Stimulated activated CD4-positive, alpha-beta T cell treated with anti-CD3 and anti-CD28 coated beads, Interleukin-1b, Interleukin-23, amount 100 ng/mL, for 4 hours (primary cell): Measurements from ENCODE around the gene VWF.

Experiments
- DNase-seq, 2 donors: peaks; one replicate each; pipeline ENCODE4 v3.0.0-alpha.2; 2020; ENCODE audit warnings: low read depth in 2 of 2

The VWF gene

DNA sequence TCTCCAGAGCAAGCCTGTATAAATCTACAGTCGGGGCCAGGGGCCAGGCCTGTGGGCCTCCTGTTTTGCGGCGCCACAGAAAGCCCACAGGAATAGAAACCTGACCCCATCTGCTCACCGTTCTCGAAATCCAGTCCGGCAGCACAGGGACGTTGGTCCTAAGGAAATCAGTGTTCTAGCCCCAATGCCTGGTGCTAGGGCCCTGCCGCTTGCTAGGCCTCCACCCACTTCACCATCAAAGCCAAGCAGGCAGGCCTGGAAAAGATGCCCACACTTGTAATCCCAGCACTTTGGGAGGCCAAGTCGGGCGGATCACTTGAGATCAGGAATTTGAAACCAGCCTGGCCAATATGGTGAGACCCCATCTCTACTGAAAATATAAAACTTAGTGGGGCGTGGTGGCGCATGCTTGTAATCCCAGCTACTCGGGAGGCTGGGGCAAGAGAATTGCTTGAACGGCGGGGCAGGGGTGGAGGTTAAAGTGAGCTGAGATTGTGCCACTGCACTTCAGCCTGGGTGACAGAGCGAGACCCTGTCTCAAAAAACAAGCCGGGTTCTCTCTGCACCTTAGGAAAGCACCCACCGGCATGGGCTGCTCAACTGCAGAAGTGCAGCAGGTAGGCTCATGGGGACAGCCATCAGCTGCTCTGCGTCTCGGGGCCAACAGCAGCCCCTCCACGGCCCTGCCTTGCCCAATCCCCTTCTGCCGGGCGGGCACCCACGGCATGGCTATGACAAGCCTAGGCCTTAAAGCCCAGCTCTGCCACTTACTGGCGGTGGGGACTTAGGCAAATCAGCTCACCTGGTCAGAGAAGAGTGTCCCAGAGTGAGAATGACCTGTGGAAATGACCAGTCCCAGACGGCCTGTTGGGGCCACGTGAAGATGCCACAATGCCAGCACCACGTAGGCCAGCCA is 47.4 kb downstream of the VWF start:
- DNase-seq: no peak

DNA sequence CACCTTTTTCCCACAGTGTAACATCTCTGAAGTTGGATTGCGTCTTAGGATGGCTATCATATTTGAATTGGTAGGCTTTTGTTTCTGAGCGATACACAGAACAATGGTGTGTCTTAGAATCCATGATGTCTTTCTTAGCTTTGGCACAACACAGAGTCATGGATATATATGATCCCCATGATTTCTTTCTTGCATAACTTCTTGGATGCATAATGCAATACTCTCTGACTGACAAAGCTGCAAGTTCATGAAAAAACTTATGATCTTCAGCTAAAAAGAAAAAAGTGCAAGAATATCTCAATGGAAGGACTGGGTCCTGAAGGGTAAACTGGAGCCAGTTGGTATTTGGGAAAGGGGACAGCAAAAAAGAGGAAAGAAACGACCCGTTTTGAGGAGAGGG is 48.1 kb downstream of the VWF start:
- no peak for DNase-seq

DNA sequence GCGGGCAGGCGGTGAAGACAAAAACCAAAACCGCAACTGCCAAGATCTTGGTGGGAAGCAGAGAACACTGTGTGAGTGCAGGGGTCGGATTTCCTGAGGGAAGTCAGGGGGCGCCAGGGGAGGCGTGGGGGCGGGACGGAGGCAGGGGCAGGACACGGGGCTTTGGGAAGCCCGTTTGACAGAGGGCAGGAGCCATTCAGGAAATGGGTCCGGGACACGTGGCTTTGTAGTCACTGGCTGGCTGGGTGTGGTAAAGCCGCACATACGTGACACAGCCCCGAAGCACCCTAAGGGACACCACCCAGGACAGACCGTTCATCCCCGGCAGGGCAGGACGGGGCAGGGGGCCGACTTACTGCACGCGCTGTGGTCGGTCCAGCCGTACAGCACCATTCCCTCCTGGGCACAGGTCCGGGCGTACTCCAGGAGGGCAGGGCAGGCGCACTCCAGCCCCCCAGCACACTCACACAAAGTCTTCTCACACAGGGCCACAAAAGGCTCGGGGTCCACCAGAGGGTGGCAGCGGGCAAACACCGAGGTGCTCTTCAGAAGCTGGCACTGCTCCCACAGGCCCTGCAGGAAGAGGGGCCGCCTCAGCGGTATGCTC is 49.4 kb downstream of the VWF start:
- DNase-seq: no peak

DNA sequence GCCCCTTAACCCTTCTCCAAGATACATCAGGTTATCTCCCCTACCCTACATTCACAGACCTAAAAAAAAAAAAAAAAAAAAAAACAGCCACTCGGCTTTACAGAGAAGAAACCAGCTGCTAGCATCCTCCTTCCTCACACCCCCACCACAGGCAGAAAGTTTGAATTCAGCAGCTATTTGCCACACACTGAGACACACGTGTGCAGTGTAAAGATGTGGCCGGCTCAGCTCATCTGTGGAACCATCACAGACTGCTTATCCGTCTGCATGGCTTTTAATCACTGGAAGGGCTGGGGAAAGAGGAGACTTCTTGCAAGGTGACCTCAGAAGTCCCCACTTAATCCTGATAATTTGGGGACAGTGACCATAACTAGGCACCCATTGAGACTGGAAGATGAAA is 50.0 kb downstream of the VWF start:
- no peak for DNase-seq

DNA sequence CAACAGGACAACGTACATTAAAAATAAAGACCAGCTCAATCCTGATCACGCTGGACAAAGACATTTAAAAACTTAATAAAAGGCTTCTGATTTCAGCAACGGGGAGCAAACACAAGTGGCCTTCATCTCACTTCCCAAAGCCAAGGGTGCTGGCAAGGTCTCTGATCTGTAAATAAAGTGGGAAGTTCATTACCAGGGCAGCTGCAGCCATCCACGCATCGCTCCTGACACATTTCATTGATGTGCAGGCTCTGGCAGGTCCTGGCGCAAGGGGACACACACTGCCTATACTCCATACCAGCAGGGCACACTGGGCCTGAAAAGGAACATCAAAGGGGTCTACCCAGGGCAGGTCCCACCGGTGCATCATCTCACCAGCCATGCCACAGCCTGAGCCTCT is 51.0 kb downstream of the VWF start:
- DNase-seq: no peak

DNA sequence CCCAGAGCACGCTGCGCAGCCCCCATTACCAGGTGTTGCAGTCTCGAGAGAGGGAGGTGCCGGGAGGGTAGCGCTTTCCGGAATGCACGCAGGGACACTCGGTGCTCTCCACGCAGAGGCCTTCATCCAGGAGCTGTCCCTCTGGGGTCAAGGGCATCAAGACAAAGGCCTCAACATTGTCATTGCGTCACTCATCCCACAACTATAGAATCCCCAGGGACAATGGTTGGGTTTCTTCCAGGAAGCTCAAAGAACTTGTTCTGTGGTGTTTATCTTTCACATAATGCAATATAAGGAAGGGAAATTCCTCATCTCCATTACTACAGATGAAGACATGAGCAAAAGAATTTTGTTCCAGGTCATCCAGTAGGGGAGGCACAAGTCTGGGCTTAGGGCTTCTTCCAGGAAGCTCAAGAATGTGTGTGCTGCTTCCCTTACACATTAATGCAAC is 52.1 kb downstream of the VWF start:
- no peak for DNase-seq

DNA sequence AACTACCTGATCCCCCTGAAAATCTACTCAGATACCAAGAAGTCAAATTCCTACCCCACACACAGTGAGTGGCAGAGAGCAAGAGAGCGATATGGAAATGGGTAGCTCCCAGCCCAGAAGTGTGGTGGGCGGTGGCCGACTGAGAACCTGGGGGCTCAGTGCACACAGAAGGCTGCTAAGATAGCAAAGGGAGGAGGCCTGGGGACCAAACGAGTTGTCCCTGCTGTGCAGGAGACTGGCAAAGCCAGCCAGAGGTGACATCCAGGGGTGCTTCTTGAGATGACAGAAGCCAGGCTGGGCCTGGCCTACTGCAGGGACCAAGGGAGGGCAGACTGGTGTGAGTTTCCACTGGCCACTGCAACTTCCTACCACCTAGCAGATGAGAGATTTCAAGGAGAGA is 52.9 kb downstream of the VWF start:
- DNase-seq: no peak

DNA sequence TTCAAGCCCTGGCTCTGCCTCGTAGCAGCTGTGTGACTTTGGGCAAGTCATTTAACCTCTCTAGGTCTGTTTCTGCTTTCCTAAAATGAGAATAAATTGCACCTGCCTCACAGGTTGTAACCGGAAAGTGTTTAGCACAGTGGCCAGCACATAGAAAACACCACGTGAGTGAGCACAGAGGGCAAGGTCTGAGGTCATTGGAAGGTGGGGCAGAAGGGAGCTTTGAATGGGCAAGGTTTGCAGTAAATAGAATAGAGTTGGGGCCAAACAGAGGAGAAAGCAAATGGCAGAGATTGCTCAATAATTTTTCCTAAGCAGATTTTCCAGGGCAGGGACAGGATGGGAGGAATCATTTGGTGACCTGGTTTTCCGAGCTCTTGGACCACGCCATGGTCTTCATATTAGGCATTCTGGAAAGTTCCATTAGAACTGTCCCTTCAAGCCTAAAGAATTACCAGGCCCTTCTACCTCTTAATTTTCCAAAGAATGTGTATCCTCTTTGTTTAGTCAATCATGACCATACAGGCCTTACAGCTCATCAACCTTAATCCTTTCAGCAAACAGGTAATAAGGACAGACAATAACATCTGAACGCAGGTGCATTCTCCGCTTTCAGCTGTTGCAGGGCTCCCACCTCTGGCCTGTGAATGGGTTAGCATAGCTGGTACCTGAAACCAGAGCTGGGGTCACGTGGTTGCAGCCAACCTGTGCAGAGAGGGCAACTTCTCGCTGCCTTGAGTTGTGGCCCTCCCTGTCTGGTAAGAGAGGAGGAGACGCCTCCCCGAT is 53.8 kb downstream of the VWF start:
- no peak for DNase-seq

DNA sequence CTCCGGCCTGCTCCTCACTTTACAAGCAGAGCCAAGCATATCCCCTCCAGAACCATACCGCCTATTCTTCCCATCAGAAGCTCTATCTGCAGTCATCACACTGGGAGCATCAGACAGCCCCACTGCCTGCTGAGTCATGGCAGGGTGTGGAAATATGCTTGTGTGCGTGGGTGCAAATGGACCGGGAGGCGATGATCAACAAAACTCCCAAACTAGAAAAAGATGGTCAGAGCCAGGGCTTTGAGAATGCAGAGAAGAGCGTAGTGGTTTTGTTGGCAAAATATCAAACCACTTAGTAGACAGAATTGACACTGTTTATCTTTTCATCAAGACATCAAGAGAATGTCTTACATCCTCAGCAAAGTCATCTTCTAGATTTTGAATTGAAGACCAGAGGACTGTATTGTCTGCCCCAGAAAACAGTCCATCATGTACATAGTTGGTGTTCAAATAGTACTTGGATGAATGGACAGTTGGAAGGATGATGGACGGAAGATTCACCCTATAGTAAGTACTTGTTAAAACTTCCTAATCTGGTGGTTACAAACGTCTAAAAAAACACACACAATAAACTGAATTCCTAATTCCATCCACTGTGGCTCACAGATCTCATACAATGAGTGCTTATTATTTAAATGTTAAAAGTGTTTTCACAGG is 54.9 kb downstream of the VWF start:
- DNase-seq: no peak

DNA sequence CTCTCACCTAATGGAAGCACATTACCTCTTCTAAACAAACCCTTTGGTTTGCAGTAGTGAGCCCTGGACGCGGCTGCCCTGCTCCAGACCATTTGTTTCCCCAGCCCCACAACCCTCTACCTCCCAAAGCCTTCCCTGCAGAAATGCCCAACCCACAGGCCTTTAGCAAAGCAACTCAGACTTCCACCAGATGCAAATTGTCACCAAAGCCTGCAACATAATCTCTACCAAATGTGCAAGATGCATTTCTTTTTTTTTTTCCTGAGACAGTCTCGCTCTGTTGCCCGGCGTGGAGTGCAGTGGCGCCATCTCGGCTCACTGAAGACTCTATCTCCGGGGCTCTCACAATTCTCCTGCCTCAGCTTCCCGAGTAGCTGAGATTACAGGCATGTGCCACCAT is 56.2 kb downstream of the VWF start:
- DNase-seq: no peak

DNA sequence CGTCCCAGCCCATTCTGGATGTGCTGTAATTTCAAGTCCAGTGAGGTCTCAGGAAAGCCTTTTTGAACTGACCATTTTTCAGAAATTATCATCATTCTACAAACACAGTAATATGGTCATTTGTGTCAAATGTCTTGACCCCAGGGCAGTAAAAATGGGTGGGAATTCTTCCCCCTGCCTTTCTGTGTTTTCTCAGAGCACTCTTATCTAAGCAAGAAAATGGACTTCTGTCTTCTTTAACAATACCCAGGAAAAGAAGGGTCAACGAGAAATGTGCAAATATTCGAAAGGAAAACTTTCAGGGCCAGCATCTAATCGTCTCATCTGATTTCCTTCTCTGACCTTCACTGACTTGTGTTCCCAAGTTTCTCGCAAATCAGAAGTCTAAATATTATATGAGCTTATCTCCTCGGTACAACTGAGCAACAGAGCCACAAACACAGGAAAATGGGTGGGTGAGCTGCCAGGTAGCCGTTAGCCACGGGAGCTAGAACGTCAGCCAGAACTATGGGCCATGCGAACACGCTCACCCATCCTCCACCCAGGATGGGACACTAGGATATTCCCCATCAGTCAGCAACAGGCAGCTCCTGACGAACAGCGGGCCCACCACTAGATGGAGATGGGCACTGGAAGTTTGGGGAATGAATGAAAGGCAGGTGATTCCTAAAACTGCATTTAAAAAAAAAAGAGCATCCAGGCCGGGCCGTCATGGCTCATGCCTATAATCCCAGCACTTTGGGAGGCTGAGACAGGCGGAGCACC is 57.1 kb downstream of the VWF start:
- no peak for DNase-seq

DNA sequence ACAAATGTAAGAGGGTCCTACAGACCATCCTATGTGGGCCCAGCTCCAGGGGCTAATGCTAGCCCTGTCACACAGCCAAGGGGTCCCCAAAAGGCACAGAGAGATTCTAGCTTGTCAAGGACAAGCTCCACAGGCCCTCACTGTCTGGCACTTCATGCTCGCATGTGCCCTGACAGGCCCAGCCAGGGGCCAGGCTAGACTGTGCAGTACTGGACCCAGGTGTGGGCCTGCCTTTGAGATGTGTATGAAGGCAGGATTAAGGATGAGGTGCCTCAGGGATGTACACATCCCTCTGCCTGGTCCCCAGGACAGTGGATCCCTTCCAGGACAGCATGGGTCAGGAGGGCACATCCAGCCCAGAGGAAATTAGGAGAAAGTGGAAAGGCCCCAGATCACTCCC is 57.8 kb downstream of the VWF start:
- no peak for DNase-seq

DNA sequence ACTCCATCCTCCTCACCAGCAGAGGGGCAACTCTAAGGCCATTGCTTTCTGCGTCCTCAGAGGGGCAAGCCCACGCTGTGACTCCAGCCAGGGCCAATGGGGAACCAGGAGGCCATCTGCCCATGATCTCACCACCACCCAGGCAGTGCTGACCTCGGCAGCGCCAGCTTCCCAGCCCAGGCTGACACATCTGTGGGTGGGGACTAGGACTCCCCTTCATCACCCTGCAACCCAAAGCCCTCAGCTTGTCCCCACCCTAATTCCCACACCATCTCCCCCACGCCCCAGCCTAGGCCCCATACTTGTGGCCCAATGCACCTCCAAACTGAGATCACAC is 58.6 kb downstream of the VWF start:
- DNase-seq: no peak

DNA sequence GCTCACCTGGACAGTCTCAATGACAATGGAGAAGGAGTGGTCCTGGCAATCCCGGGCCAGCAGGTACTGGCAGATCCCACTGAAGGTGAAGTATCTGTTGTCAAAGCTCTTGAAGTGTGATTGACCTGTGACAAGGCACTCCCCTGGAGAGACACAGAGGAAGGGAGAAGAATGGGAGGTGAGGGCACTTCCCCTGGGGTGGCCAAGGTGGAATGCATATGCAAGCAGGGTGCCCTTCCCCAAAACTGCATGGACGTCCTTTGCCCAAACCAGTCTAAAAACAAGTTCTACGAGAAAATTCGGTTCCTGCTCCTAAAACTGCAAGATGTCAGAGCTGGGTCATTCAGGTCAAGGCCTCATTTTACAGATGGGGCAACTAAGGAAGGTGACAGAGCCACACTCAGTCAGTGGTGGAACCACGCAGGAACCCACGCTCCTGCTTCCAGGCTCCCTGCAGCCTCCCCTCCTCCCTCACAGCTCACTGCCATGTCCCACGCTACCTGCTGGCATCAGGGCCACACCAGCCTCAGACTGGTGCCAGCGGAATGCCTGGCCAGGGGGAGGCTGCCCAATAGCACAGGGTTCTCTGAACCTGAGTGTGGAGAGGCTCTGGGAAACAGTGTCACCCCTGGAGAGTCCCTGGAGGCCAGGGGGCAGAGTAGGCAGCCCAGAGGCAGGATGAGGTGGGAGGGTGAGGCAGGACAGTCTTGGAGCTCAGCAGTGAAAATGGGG is 59.2 kb downstream of the VWF start:
- no peak for DNase-seq

DNA sequence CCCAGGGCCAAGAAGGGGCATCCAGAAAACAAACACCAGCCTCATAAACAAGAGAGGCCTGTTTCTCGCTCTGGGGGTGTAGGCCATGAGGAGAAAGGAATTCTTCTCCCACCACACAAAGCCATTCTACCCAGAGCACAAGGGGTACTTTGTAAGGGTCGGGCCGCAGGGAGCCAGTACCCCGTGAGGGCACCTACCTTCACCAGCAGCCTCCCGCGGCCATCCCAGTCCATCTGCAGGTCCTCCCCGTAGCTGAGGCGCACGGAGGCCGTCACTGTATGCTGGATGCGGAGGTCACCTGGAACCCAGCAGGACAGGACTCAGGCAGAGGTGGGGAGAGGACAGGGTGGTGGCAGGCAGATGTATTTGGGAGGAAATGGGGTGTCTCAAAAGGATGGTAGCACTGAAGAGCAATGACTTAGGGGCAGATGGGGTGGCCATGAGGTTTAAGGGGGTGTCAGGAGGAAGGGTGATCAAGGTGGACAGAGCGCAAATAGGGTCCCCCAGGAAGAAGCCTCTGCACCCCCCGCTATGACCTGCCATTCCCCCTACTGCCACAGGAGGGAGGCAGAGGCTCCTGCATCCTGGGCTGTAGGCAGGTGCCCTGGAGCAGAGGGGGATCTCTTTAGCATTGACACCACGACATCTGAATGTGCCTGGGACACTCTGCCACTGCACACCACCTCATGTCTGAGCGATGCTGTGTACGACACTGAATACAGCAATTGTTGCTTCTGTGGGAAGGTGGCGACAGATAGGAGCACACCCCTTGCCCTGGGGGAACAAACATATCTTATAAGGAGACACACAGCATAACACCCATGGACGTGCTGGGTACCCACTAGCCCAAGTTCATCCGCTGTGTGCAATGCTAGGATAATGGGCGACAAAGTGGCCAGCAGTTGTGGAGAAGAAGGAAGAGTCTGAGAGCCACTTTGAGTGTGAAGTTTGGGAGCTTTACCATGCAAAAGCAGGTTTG is 61.4 kb downstream of the VWF start:
- DNase-seq: peak; percentile 47 to 48

DNA sequence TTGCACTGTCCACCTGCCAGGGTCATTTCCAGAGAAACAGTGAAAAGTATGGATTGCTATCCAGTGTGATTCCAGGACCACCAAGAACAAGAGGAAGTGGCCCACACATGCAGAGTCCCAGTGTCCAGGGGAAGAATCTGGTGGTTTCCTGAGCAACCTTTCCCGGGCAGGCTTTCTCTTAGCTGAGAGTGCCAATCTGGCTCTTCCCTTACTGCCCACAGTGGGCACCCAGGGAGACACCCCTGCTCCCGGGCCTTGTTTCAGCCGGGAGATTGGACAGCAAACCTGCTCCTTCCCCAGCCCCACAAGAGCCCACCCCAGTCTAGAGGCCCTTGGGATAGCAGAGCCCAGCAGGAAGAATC is 62.1 kb downstream of the VWF start:
- DNase-seq: no peak

DNA sequence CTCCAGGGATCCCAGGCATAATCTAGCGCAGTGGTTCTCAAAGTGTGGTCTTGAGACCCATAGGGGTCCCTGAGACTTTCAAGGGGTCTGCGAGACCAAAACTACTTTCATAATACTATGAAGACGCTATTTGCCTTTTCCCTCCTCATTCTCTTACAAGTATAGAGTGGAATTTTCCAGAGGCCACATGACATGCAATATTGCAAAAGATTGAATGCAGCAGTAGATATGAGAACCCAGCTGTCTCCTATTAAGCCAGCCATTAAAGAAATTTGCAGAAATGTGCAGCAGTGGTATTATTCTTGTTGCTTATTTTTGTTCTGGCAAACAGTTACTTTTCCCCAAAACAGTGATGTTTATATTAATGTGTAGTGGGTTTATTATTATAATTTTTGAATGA is 62.8 kb downstream of the VWF start:
- no peak for DNase-seq

DNA sequence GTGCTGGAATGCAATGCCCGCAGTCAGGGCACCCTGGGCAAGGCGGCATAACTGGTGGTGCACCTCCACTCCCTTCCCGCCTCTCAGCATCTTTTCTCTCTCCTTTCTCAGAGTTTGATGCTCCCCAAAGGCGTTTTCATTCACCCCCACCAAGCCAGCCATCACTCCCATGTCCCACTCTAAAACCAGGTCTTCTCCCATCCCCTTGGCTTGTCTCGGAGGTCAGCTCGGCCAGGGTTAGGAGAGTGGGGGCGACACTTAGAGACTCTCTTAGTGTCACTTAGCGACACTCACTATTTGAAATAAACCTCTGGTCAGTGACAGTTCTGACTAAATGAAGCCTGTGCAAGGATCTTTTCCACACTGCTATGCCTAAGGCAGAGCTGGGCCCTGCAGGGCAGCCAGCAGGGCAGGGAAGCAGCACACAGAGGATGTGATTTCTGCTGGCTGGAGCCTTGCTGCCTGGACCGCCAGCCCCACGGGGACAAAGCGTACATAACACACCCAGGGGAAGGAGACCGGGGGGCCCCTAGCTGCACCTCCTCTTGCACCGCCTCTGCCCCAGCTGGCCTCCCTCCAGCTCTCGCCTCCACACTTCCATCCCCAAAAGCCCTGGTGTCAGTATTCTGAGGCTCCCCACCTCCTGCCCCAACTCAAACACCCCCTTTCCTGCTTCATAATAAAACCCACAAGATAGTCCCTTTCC is 64.5 kb downstream of the VWF start:
- no peak for DNase-seq

DNA sequence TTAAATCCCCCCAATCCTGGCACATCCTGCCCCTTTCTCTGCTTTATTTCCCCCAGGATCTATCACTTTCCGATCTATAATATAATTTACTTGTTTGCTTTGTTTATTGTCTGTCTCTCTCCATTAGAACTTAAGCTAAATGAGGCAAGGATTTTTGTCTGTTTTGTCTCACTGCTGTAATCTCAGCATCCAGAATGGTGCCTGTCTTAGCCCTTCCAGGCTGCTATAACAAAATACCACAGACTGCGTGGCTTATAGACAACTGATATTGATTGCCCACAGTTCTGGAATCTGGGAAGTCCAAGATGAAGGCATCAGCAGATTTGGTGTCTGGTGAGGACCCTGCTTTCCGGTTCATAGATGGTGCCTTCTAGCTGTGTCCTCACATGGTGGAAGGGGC is 65.2 kb downstream of the VWF start:
- DNase-seq: no peak
